HCT116 (cell line): Measurements from ENCODE around the gene CHRNB4. TPM values are rescaled to one million over a fixed set of nuclear protein-coding genes. Genes with fewer than 3 reads are reported as not detected.

Experiments
- ATAC-seq: fragments of 200-7000 bp; cut with Tn5 transposase; 2 replicates; pipeline ENCODE4 v1.9.1; 2020; ENCODE audit warnings: mild to moderate bottlenecking, moderate library complexity
- BruUV-seq: library from RNA; stranded (reverse); fragments of 400-500 nt; replicated peaks from 2 replicates; lab custom pipeline; 2021; lab: Mats Ljungman, UMichigan
- CTCF ChIA-PET: fragments of 300-600 bp; sonication (Branson Sonifier 250); formaldehyde crosslinking; loops from one replicate; lab custom pipeline; 2021; ENCODE audit warnings: antibody characterized with exemption; lab: Charles Lee
- POLR2A ChIA-PET: fragments of 300-600, 350-600 bp; sonication (Branson Sonifier 250); formaldehyde crosslinking; loops from one replicate; lab custom pipeline; 2021; ENCODE audit warnings: antibody characterized with exemption; lab: Charles Lee
- RAD21 ChIA-PET, 2 experiments: fragments of 300-600 bp; sonication (Branson Sonifier 250); formaldehyde crosslinking; loops; one replicate each; lab custom pipeline; 2023; ENCODE audit warnings: low total read pairs in 2 of 2; ENCODE audit not compliant: uncharacterized antibody in 2 of 2, unreplicated experiment in 2 of 2, low non-redundant PET in 1 of 2; lab: Charles Lee
- DNase-seq: peaks from one replicate; pipeline ENCODE4 v3.0.0-alpha.2; 2010; ENCODE audit warnings: low read depth, low spot score
- H2AFZ ChIP-seq: fragments of 200-600 bp; shearing (Covaris generic), sonication (generic); 2 replicates; pipeline ENCODE4 v1.6.1; 2017; ENCODE audit warnings: low read depth, mixed run types, mixed read lengths, antibody characterized with exemption, low read length; ENCODE audit not compliant: poor library complexity, severe bottlenecking
- H3K27ac ChIP-seq: 2 replicates; pipeline ENCODE4 v1.5.1; 2012; ENCODE audit warnings: low read depth, low read length
- H3K27me3 ChIP-seq: fragments of 200-600 bp; sonication (generic); 2 replicates; pipeline ENCODE4 v1.6.1; 2016; ENCODE audit warnings: mixed run types, low read length, mixed read lengths; ENCODE audit not compliant: insufficient read depth
- H3K36me3 ChIP-seq, 2 experiments: fragments of 200-500 bp in 1 of 2; fragments of 200-600 bp in 1 of 2; sonication (Bioruptor generic) in 1 of 2; sonication (generic) in 1 of 2; 2 replicates each; pipeline versions ENCODE4 v1.5.1 to v1.6.1; 2014 to 2016; ENCODE audit warnings: low read length in 2 of 2, inconsistent platforms in 1 of 2, mixed read lengths in 1 of 2, mixed run types in 1 of 2; ENCODE audit not compliant: insufficient read depth in 2 of 2, control insufficient read depth in 1 of 2
- H3K4me1 ChIP-seq, 2 experiments: fragments of 200-600 bp in 1 of 2; sonication (generic) in 1 of 2; 2 replicates each; pipeline versions ENCODE4 v1.5.1 to v1.6.1; 2012 to 2017; ENCODE audit warnings: low read length in 2 of 2, inconsistent platforms in 1 of 2, mild to moderate bottlenecking in 1 of 2, mixed read lengths in 1 of 2, mixed run types in 1 of 2, moderate library complexity in 1 of 2; ENCODE audit not compliant: insufficient read depth in 2 of 2, control insufficient read depth in 1 of 2
- H3K4me2 ChIP-seq: fragments of 200-600 bp; sonication (generic); 2 replicates; pipeline ENCODE4 v1.6.1; 2017; ENCODE audit warnings: mixed run types, low read length, mixed read lengths
- H3K4me3 ChIP-seq, 2 experiments: fragments of 200-600 bp in 1 of 2; sonication (generic) in 1 of 2; replicated peaks in 1 of 2; 2 replicates each; pipeline ENCODE4 v1.5.1; 2011 to 2016; ENCODE audit warnings: low read length in 2 of 2, control low read depth in 1 of 2, low read depth in 1 of 2, mild to moderate bottlenecking in 1 of 2, mixed read lengths in 1 of 2, mixed run types in 1 of 2
- H3K79me2 ChIP-seq: fragments of 200-600 bp; sonication (generic); 2 replicates; pipeline ENCODE4 v1.6.1; 2017; ENCODE audit warnings: mild to moderate bottlenecking, mixed run types, low read length, moderate library complexity, mixed read lengths; ENCODE audit not compliant: insufficient read depth
- H3K9ac ChIP-seq: fragments of 200-600 bp; sonication (generic); 2 replicates; pipeline ENCODE4 v1.6.1; 2016; ENCODE audit warnings: low read length, mixed read lengths
- H3K9me2 ChIP-seq: fragments of 200-600 bp; sonication (generic), shearing (Covaris generic); 2 replicates; pipeline ENCODE4 v1.6.1; 2017; ENCODE audit warnings: mixed run types, mild to moderate bottlenecking, moderate library complexity; ENCODE audit not compliant: insufficient read depth
- H3K9me3 ChIP-seq, 2 experiments: fragments of 200-500 bp in 1 of 2; fragments of 200-600 bp in 1 of 2; sonication (Bioruptor generic) in 1 of 2; sonication (generic) in 1 of 2; 2 replicates each; pipeline ENCODE4 v1.6.1; 2014 to 2017; ENCODE audit warnings: low read length in 2 of 2, mixed read lengths in 2 of 2, inconsistent platforms in 1 of 2, low read depth in 1 of 2, mild to moderate bottlenecking in 1 of 2, mixed run types in 1 of 2, moderate library complexity in 1 of 2; ENCODE audit not compliant: control insufficient read depth in 1 of 2, insufficient read depth in 1 of 2
- H4K20me1 ChIP-seq: fragments of 200-600 bp; sonication (generic), shearing (Covaris generic); 2 replicates; pipeline ENCODE4 v1.6.1; 2017; ENCODE audit warnings: mixed run types, mild to moderate bottlenecking, moderate library complexity; ENCODE audit not compliant: insufficient read depth
- CBX3 ChIP-seq: IDR thresholded peaks from 2 replicates; pipeline ENCODE4 v1.6.1; 2012; ENCODE audit warnings: low read depth
- CTCF ChIP-seq, 3 experiments: fragments of 200-600 bp in 1 of 3; sonication (generic) in 1 of 3; IDR thresholded peaks in 2 of 3; conservative IDR thresholded peaks in 1 of 3; 2 replicates each; pipeline ENCODE4 v1.5.1; 2012 to 2017; ENCODE audit warnings: low read depth in 2 of 3, low read length in 2 of 3, antibody characterized with exemption in 1 of 3, borderline replicate concordance in 1 of 3, control low read depth in 1 of 3, mild to moderate bottlenecking in 1 of 3, mixed read lengths in 1 of 3, mixed run types in 1 of 3, moderate library complexity in 1 of 3; ENCODE audit not compliant: insufficient read depth in 1 of 3
- ELF1 ChIP-seq: IDR thresholded peaks from 2 replicates; pipeline ENCODE4 v1.6.1; 2012; ENCODE audit warnings: low read depth, borderline replicate concordance
- EZH2 ChIP-seq: fragments of 200-600 bp; sonication (generic); IDR thresholded peaks from 2 replicates; pipeline ENCODE4 v1.6.1; 2017; ENCODE audit warnings: antibody characterized with exemption, mixed run types
- EZH2phosphoT487 ChIP-seq: fragments of 200-600 bp; IDR thresholded peaks from 2 replicates; pipeline ENCODE4 v1.6.1; 2018; ENCODE audit warnings: antibody characterized with exemption, borderline replicate concordance
- FOSL1 ChIP-seq: IDR thresholded peaks from 2 replicates; pipeline ENCODE4 v1.6.1; 2012; ENCODE audit warnings: low read depth
- JUND ChIP-seq: IDR thresholded peaks from 2 replicates; pipeline ENCODE4 v1.6.1; 2012
- POLR2A ChIP-seq: IDR thresholded peaks from 2 replicates; pipeline ENCODE4 v1.7.0; 2011; ENCODE audit warnings: borderline replicate concordance; ENCODE audit not compliant: insufficient read depth, insufficient read length; ENCODE audit errors: extremely low read depth
- POLR2AphosphoS5 ChIP-seq: IDR thresholded peaks from 2 replicates; pipeline ENCODE4 v1.6.1; 2011; ENCODE audit warnings: mild to moderate bottlenecking, low read depth, low read length, moderate library complexity
- RAD21 ChIP-seq: IDR thresholded peaks from 2 replicates; pipeline ENCODE4 v1.6.1; 2012; ENCODE audit warnings: low read depth, mild to moderate bottlenecking
- SIN3A ChIP-seq: IDR thresholded peaks from 2 replicates; pipeline ENCODE4 v1.6.1; 2012; ENCODE audit warnings: low read depth
- TCF7L2 ChIP-seq: IDR thresholded peaks from 2 replicates; pipeline ENCODE4 v1.7.0; 2011; ENCODE audit warnings: borderline replicate concordance, inconsistent platforms; ENCODE audit not compliant: insufficient read depth, insufficient read length; ENCODE audit errors: extremely low read depth
- YY1 ChIP-seq: IDR thresholded peaks from 2 replicates; pipeline ENCODE4 v1.6.1; 2011; ENCODE audit warnings: low read length, low read depth, moderate library complexity, mild to moderate bottlenecking; ENCODE audit not compliant: insufficient replicate concordance; ENCODE audit errors: extremely low read depth
- ZBTB33 ChIP-seq: IDR thresholded peaks from 2 replicates; pipeline ENCODE4 v1.6.1; 2011; ENCODE audit warnings: mild to moderate bottlenecking, low read length, moderate library complexity; ENCODE audit not compliant: insufficient replicate concordance; ENCODE audit errors: extremely low read depth
- ZFX ChIP-seq: fragments of 450-650 bp; IDR thresholded peaks from 2 replicates; pipeline ENCODE4 v1.6.1; 2017
- ZNF274 ChIP-seq: fragments of 200-500 bp; sonication (Bioruptor generic); IDR thresholded peaks from 2 replicates; pipeline ENCODE4 v1.6.1; 2014; ENCODE audit warnings: mild to moderate bottlenecking, low read depth, low read length, inconsistent platforms
- intact Hi-C: fragments of 100-400 bp; cut with micrococcal nuclease; formaldehyde crosslinking; loops from 2 replicates; pipeline ENCODE4 v1.10.0; 2022
- total RNA-seq: library from RNA; stranded (reverse); gene quantifications from one replicate; pipeline ENCODE4 v1.2.1, GENCODE V29; 2021; ENCODE audit not compliant: unreplicated experiment

CHRNB4 gene
- total RNA-seq, 1 experiment from 2014 or later: 2.0 TPM

- TF ChIP-seq CTCF (IDR thresholded peaks at IDR 0.05 in 2 of 3, conservative IDR thresholded peaks at IDR 0.05 in 1 of 3; ENCODE audit: borderline replicate concordance in 1 of 3, insufficient read depth in 1 of 3, low read depth in 2 of 3, low read length in 2 of 3): no peak
- TF ChIP-seq EZH2phosphoT487: no peak
- no peak for TF ChIP-seq ZNF274
Measured at GRCh38 chr15:78661001-78661400, 20.0 kb upstream of the CHRNB4 start (continued).

GRCh38 chr15:78660584-78660983, 19.6 kb upstream of the CHRNB4 start:
- intact Hi-C loops: no loop called here
- CTCF ChIA-PET: no interaction called here
- Histone ChIP-seq H3K9me3 (no peaks in the 10 kb centered on the region), H3K27ac (no peak overlapping the region), H3K27me3 (no peaks in the 10 kb centered on the region), H3K79me2 (no peaks in the 10 kb centered on the region), H2AFZ (no peak overlapping the region), H3K4me1 (no peaks in the 10 kb centered on the region), H4K20me1 (no peaks in the 10 kb centered on the region), H3K9me2 (no peaks in the 10 kb centered on the region)
- ATAC-seq: no peak
- no peak for TF ChIP-seq TCF7L2
- no peak for TF ChIP-seq EZH2phosphoT487
- TF ChIP-seq CBX3: no peak
- TF ChIP-seq YY1: no peak
- TF ChIP-seq POLR2AphosphoS5: no peak
- TF ChIP-seq POLR2A: no peak
- no peak for TF ChIP-seq ZNF274
- TF ChIP-seq SIN3A: no peak
- TF ChIP-seq ELF1: no peak
- TF ChIP-seq ZBTB33: no peak
- no peak for TF ChIP-seq RAD21
- no peak for TF ChIP-seq FOSL1
- TF ChIP-seq EZH2: no peak
- no peak for TF ChIP-seq ZFX
- TF ChIP-seq JUND: no peak
- TF ChIP-seq, all 23 proteins: peak for 0
- Histone ChIP-seq H3K4me2 (no peak overlapping the region), H3K4me3 (no peak overlapping the region), H3K36me3 (no peaks in the 10 kb centered on the region), H3K9ac (no peak overlapping the region)
- DNase-seq: no peak
- BruUV-seq: no TSS peak
- RAD21 ChIA-PET: no interaction called here
- POLR2A ChIA-PET: no interaction called here
